GM19455 (cell line): ENCODE measurements around the gene MGST3.
"Not testable (repeated sequence)": the region's sequence is repeated elsewhere in the genome, so short reads cannot be mapped to it uniquely, and the experiment has no call there.

Experiments used
- ATAC-seq: cut with Tn5 transposase; IDR thresholded peaks from one replicate; pipeline ENCODE4 v1.9.1; 2021; ENCODE audit not compliant: unreplicated experiment

Gene MGST3

DNA sequence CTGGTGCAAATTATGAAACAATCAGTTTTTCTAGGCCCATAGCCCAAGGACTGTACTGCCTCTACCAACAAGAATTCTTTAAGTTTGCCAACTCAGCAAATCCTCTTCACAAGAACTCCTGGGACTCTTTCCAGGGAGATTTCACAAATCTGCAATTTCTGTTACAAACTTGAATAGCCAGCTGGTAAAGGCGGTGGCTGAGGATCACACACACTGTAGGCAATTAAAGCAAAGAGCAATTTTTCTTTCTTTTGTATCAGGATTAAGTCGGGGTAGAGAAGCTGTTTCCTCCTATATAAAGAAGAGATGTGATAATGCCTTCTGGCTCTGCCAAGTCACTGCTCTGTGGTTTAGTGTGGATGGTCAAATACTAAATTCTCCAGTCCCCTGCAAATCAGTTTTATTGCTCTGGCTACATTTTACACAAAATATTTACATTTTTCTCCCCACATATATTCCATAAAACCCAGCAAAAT is 65.6 kb downstream of the MGST3 start:
- no peak for ATAC-seq

DNA sequence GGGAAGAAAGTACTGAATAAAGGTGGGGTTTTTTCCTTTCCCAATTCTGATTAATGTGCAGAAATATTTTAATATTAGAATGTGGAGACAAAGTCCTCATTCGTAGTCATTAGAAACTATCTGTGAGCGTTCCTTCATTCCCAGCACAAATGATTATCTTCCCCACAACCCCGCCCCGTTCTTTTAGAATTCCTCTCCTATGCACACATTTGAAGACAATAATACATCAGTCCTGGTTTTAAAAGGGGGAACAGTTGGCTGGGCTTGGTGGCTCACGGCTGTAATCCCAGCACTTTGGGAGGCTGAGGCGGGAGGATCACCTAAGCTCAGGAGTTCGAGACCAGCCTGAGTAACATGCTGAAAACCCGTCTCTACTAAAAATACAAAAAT is 66.5 kb downstream of the MGST3 start:
- no peak for ATAC-seq

DNA sequence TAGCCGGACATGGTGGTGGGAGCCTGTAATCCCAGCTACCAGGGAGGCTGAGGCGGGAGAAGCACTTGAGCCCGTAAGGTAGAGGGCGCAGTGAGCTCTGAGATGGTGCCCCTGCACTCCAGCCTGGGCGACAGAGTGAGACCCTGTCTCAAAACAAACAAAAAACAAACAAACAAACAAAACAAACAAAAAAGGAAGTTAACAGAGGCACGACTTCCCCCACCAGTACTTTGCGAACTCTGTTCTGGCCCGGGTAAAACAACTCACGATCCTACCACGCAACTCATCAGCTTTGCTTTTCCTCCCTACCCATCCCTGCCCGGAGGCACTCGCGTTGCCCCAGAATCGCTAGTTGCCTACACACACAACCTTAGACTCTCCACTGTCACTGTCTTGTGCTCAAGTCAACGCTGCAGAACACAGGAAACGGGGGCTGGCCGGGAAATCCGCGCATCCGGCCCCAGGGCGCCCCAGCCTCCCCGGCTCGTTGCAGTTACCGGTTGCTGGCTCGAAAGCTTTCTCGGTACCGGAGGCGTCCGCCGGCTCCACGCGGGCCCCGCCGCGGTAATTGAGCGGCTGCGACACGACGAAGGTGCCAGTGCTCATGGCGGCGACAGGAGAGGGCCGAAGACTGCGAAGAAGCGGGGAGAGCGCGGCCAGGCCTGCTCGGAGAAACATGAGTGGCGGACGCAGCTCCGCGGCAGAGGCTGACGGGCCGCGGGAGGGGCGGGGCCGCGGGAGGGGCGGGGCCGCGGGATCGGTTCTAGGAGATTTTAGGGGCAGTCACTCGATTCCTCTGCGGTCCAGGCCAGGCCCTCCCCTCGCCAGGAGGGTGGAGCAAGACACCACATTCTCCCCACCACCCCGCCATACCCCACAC is 67.1 kb downstream of the MGST3 start, which contains the start of gene ALDH9A1:
TSS of gene ALDH9A1 (minus strand) at position 682 of the 880 bp plus-strand sequence. CDS start at position 678, 4 bp downstream.
- ATAC-seq, result peak; percentile 94

DNA sequence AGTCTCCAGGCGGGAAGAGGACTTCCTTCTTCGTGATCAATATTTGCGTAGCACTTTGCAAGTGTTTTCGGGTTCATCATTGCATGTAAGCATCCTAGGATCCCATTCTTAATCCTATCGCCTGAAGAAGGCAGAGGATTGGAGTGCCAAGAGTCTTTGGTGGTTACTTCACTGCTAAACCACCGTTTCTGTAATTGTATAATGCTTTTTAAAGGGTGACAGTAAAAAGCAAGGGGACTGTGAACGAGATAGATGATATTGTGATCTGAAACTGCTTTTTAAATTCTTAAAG is 67.7 kb downstream of the MGST3 start:
- peak; percentile 33 for ATAC-seq

DNA sequence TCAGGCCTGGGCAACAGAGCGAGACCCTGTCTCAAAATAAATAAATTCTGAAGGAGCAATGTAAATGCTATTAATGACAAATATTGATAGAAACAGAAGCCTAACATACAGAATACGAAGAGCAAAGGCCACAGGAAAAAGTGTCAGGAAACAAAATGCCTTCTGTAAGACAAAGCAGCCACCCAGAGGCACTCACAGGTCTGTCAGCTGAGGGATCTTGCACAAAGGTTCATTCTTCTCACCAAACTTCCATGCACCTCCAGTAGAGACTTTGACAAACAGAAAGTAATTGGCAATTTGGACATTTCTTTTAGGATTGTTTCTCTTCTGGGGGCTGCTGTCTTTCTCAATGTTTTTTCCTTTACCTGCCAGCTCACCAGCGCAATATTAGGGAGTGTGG is 68.5 kb downstream of the MGST3 start:
- ATAC-seq, result no peak

DNA sequence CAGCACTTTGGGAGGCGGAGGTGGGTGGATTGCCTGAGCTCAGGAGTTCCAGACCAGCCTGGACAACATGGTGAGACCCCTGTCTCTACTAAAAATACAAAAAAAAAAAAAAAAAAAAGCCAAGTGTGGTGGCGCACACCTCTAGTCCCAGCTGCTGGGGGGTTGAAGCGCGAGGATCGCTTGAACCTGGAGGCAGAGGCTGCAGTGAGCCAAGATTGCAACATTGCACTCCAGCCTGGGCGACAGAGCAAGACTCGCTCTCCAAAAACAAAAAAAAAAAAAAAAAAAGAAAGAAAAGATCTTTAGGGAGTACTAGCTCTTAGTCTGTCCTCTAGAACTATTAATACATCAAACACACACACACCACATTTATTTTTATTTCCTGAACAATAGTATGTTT is 70.9 kb downstream of the MGST3 start:
- ATAC-seq, result not testable (repeated sequence)

DNA sequence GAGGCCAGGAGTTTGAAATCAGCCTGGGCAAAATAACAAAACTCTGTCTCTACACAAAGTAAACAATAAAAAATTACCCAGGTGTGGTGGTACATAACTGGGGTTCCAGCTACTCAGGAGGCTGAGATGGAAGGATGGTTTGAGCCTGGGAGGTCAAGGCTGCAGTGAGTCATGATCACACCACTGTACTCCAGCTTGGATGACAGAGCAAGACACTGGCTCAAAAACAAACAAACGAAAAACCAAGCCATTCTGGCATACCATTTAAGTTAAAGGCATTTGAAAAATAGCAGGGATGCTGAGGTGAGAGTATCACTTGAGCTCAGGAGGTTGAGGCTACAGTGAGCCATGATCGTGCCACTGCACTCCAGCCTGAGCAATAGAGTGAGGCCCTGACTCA is 72.6 kb downstream of the MGST3 start:
- ATAC-seq, result no peak
